NCI-H2107 treated with DMSO at 0.1 percent for 48 hours (cell line): Measurements from ENCODE around the gene ZNF280D.

ENCODE experiments used
- DNase-seq: peaks from one replicate; lab custom pipeline; 2025; ENCODE audit not compliant: unreplicated experiment; lab: John Stamatoyannopoulos, UW

The ZNF280D gene

DNA sequence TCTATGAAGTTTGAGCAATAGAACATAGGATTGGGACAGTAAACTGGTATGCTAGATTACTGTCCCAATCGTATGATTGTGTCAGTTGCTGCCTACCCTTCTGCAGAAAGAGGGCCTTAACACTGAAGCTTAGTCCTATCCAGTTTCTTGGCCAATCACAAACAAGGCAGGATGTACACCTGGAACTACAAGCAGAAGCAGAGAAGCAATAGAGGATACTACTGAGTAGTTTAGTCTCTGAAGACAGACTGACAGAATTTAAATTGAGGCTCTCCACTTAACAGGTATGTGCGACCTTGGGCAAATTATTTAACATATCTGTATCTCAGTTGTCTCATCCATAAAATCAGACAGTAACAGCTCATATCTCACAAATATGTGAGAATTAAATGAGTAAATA lies 85.0 kb downstream of the ZNF280D start:
- no peak for DNase-seq

DNA sequence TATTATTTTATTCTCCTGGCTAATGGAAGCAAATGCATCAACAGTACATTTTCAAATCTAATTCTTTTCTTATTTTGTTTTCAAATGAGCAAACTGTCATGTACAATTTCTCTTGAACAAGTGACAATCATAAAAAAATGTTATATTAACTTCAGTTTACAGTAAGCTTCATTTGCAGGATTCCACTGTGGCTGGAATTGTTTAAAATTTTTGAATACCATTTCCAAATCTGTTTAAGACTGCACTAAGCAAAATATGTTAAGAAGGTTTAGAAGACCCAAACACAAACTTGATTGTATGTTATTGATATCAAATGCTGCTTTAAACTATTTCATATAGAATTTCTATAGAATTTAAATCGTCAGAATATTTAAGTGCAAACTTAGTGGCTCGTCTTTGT lies 92.8 kb downstream of the ZNF280D start:
- no peak for DNase-seq

DNA sequence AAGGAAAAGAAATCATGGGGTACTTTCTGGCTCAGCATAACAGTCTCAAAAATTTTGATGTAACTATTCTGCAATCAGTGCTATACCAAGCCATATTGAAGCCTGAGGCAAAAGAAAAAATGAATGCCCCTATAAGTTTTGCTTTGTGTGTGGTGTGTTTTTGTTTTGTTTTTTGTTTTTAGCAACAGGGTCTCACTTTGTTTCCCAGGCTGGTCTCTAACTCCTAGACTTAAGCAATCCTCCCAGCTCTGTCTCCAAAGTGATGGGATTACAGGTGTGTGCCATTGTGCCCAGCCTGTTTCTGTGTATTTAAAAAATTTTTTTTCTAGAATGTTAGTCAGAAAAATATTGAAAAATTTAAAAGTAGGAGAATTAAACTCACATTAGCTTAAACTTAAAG lies 93.2 kb downstream of the ZNF280D start:
- no peak for DNase-seq

DNA sequence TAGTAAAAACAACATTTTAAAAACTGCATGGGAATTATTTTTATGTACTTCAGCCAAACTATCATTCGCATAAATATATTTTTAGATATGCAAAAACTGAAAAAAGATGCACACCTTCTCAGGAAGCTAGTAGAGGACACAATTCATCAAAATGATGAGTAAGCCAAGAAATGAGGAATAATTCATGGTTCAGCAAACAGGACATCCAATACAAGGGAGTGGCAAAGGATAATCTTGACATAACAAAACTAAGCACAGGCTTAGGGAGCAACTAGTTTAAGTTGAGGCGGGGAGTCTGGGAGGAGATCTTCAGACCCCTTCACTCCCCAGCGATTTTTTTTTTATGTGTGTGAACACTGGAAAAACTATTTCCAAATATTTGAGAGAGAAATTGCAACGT lies 93.7 kb downstream of the ZNF280D start:
- no peak for DNase-seq

DNA sequence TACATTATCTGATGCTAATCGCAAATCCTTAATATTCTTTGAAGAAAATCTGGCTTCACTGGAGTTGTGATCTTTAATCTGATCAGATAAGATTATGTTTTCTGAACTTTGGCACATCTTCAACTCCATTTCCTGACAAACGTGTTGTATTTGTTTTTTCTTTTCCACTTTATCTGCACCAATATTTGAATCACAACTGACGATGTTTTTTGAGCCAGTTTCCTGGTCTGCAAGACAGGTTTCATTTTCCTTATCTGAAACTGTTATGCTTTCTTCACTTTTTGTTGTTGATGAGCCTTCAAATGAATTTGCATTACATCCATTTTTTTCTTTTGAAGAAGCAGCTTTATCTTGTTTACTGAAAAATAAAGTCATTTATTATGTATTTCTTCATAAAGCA lies 101.5 kb downstream of the ZNF280D start:
- no peak for DNase-seq

DNA sequence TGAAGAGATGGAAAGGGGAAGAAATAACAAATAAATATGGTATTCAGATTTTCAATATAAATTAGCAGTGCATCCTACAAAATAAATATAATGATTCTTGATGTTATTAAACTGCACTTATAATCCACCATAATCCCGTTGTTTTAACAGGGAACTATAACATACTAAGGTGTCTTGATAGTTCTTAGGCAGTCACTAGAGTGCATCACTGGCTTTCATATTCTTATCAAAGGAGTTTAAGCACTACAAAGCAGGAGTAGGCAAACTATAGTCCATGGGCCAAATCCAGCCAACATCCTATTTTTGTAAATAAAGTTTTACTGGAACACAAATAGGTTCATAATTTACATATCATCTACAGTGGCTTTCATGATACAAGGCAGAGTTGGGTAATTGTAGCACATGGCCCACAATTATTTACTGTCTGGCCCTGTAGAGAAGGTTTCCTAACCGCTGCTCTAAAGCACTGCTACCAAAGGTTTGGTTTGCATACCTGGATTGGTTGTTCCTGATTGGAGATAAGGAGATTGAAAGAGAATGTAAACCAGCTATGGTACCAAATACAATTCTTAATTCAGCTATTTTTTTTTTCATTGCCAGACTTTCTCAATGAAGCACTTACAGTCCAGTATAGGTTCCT lies 104.3 kb downstream of the ZNF280D start:
- no peak for DNase-seq

DNA sequence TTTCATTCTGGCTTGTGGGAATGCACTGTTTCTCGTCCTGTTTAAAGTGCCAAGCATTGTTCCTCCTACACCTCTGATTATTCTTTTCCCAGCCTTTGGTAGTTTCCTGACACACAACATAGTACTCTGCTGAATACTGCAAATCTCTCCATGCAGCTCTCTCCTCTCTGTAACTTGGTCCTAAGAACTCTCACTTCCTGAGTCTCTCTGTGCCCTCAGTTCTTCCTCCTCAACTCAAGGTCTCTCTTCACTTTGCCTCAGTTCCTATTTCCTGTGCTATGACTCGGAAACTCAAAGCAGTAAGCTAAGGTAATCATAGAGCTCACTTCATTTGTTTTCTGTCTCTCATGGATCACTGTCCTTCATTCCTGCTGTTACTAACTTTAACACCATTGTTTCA lies 113.4 kb downstream of the ZNF280D start:
- no peak for DNase-seq

DNA sequence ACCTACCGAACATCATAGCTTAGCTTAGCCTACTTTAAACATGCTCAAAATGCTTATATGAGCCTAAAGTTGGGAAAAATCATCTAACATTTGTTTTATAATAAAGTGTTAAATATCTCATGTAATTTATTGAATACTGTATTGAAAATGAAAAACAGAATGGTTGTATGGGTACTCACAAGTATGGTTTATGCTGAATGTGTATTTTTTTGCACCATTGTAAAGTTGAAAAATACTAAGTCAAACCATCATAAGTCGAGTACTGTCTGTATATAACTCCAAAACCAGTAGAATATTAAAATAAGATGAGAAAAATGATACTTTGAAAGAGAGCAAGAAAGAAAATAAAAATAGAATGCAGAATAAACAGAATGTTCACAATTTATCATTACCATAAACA lies 115.7 kb downstream of the ZNF280D start:
- DNase-seq = no peak

DNA sequence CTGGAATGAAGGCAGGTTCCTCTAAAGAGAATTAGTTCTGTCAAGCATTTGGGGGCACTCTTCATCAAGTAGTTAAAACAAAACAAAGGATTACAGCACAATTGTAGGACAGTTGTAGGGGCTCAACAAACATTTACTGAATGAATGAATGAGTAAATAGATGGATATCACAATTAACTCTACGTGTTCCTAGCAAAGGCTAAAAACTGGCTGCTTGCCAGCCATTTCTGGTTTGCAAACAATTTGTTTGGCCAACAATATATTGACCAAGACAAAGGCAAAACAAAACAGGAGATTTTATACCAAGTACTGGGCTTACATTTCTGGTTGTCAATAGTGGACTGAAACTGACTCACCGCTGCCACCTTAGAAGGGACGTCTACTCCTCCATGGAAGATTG lies 116.8 kb downstream of the ZNF280D start:
- no peak for DNase-seq

DNA sequence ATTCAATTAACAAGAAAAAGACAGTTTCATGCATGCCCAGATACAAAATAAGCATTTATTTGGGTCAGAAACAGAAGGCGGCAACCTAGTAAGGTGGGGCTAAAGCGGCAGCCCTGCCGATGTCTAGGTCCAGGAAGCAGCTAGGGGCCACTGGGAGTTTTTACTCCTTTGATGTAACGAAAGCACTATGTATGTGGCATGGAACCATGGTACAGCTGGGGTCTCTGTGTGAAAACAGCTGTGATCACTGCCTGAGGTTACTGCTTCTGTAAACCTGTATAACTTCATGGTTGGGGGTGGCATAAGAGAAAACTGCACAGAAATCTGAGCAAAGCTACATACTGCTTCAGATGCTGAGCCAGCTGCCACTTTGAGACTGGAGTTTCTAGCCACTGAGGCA lies 119.5 kb downstream of the ZNF280D start:
- no peak for DNase-seq

DNA sequence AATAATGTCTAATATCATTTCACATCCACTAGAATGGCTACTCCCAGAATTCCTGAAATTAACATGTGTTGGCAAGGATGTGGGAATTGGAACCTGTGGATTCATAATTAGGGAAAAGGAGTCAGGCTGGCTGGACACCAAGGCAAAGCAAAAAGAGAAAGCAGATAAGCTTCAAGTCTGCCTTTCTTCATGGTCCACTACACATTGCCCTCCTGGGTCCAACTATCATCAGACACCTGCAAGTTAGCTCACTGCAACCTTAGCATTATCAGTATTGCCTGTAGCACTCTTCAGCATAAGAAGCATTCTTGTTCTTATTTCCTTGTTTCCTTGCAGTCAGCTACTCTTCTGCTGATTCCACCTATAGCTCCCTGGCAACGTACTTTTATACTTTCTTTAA lies 124.3 kb downstream of the ZNF280D start:
- no peak for DNase-seq

DNA sequence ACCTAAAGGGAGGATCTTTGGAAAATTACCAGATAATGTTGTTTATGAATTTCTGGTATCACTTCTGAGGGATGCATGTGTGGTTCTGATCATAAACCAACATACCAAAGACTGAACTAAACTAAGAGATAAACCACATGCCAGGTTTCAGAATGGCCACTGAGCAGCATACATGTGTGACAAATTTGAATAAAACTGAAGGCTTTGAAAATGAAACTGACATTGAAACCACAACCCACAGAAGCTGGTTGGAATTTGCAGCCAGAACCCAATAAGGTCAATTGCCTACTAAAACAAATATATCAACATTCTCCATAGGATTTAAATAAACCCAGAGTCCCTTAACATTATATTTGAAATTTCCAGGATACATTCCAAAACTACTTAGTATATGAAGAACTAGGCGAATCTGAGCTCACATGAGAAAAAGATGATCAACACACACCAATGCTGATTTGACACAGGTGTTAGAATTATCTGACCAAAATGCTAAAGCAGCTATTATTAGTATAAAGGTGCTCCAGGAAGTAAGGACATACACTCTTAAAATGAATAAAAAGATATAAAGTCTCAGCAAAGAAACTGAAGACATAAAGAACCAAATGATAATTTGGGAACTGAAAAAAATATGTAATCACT lies 125.0 kb downstream of the ZNF280D start:
- DNase-seq = no peak

DNA sequence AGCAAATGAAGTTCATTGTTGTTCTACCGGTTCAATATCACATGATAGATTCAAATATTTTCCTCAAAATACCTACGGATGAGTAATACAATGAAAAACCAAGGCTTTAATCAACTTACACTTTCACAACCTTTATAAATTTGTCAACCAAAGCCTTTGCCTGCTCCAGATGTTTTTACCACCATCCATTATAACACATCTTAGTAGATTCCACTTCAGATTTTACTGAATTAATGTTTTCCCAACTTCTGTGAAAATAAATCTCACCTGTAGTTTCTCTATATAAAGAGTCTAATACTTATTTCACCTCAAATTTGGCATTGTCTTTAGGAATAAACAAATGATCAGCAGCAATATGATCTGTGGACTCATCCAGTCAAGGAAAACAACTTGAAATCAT lies 131.1 kb downstream of the ZNF280D start:
- DNase-seq = no peak

DNA sequence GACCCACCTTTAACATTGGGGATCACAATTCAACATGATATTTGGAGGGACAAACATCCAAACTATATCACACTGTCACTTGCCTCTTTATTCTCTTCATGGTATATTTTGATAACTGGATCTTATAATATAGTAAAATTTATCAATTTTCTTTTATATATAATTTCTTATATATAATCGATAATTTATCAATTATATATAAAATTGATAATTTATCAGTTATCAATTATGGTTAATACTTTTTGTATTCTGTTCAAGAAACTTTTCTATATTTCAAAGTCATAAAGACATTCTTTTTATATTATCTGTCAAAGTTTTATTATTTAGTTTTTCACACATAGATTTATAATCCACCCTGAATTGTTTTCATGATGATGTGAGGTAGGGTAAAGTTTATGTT lies 132.9 kb downstream of the ZNF280D start:
- no peak for DNase-seq

DNA sequence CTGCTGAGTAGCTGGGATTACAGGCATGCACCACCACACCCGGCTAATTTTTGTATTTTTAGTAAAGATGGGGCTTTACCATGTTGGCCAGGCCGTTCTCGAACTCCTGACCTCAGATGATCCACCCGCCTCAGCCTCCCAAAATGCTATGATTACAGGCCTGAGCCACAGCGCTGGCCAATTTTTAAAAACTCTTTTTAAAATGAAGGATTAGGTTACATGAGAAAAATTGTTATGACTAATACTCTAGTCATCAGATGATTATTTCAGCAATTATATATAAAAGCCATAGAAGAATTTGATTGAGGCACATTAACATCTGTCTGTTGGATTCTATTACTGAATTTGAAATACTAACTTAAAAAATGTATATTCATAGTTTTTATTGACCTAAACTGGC lies 134.3 kb downstream of the ZNF280D start:
- no peak for DNase-seq

DNA sequence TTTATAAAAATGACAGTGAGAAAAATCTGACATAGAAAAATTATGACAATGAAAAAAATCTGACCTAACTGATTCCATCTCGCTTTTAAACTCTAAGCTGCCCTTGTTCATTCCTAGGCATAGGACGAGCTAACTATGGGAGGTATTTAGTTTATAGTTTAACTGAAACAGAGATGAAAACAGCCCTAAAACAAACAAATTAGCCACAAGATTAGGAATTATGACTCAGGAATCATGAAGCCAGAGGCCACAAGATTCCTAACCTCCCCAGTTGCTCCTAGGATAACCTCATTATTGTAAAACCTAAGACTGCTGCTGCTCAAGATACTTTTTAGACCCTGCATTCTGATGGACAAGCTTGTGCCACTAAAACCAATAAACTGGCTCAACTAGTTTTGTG lies 145.6 kb downstream of the ZNF280D start:
- no peak for DNase-seq

DNA sequence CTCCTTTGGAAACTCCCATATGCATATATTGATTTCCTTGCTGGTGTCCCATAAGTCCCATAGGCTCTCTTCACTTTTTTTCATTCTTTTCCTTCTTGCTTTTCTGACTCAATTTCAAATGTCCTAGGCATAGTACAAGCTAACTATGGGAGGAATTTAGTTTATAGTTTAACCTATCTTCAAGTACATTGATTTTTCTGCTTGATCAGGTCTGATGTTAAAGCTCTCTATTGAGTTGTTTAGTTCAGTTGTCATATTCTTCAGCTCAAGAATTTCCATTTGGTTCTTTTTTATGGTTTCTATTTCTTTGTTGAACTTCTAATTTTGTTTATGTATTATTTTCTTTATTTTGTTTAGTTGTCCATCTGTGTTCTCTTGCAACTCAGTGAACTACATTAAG lies 147.1 kb downstream of the ZNF280D start:
- DNase-seq = no peak

DNA sequence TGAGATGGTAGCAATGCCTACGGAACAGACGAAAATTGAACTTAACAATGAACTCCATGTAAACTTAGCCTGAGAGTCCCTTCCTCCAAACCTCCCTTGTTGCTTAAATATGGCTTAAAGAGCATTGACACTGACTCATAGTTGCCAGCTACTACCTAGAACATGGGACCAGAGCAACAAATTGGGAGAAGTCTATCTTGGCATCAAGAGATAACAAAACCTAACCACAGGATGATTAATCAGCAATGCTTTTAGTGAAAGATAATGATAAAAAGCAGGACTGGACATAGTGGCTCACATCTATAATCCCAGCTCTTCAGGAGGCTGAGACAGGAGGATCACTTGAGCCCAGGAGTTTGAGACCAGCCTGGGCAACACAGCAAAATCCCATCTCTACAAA lies 150.5 kb downstream of the ZNF280D start:
- DNase-seq = no peak
